Activated CD4-positive, alpha-beta T cell treated with anti-CD3 and anti-CD28 coated beads, Interleukin-2, Interleukin-4, amounts not matched to agents 100 ng/mL and 50 ng/mL, durations not matched to agents 16 hours and 8 hours (primary cell): Measurements from ENCODE around the gene COMMD1.
"Not testable (repeated sequence)": the region's sequence is repeated elsewhere in the genome, so short reads cannot be mapped to it uniquely, and the experiment has no call there.

ENCODE experiments used
- DNase-seq: peaks from one replicate; pipeline ENCODE4 v3.0.0-alpha.2; 2020; ENCODE audit warnings: low spot score

The COMMD1 gene

GRCh38 chr2:62074233-62074632, 168.8 kb downstream of the COMMD1 start:
- DNase-seq, result no peak

- no peak for DNase-seq
Measured at GRCh38 chr2:62076980-62077638, 171.6 kb downstream of the COMMD1 start.

GRCh38 chr2:62084801-62085200, 179.3 kb downstream of the COMMD1 start:
- no peak for DNase-seq

- no peak for DNase-seq
Measured at GRCh38 chr2:62089658-62090057, 184.2 kb downstream of the COMMD1 start.

GRCh38 chr2:62091471-62091870, 186.0 kb downstream of the COMMD1 start:
- no peak for DNase-seq

- no peak for DNase-seq
Measured at GRCh38 chr2:62099050-62099449, 193.6 kb downstream of the COMMD1 start.

GRCh38 chr2:62099523-62100175, 194.2 kb downstream of the COMMD1 start:
- no peak for DNase-seq

- DNase-seq, result no peak
Measured at GRCh38 chr2:62101886-62102285, 196.4 kb downstream of the COMMD1 start.

- DNase-seq, result no peak
Measured at GRCh38 chr2:62102402-62102920, 197.0 kb downstream of the COMMD1 start.

GRCh38 chr2:62109554-62109953, 204.1 kb downstream of the COMMD1 start:
- DNase-seq, result no peak

GRCh38 chr2:62110415-62111025, 205.0 kb downstream of the COMMD1 start:
- DNase-seq, result no peak

GRCh38 chr2:62112179-62112578, 206.7 kb downstream of the COMMD1 start:
- no peak for DNase-seq

GRCh38 chr2:62114564-62114963, 209.1 kb downstream of the COMMD1 start:
- no peak for DNase-seq

- DNase-seq, result no peak
Measured at GRCh38 chr2:62116983-62117382, 211.5 kb downstream of the COMMD1 start.

- no peak for DNase-seq
Measured at GRCh38 chr2:62118160-62118559, 212.7 kb downstream of the COMMD1 start.

GRCh38 chr2:62119311-62119974, 214.0 kb downstream of the COMMD1 start:
- no peak for DNase-seq

GRCh38 chr2:62126239-62126638, 220.8 kb downstream of the COMMD1 start:
- not testable (repeated sequence) for DNase-seq

- no peak for DNase-seq
Measured at GRCh38 chr2:62133320-62133823, 227.9 kb downstream of the COMMD1 start.

GRCh38 chr2:62136956-62137830, 231.7 kb downstream of the COMMD1 start:
- no peak for DNase-seq

- no peak for DNase-seq
Measured at GRCh38 chr2:62140426-62141141, 235.1 kb downstream of the COMMD1 start.
